GM12864 (cell line): Measurements from ENCODE around the gene MREG.

ENCODE experiments used
- DNase-seq: peaks from one replicate; pipeline ENCODE4 v3.0.0-alpha.2; 2011; ENCODE audit warnings: low read depth
- H3K4me3 ChIP-seq: 2 replicates; pipeline ENCODE4 v1.5.1; 2011; ENCODE audit warnings: mild to moderate bottlenecking, low read depth, low read length, control low read depth
- TF ChIP-seq, protein P1 (sequence below): IDR thresholded peaks from 2 replicates; pipeline ENCODE4 v1.5.1; 2011; ENCODE audit warnings: low read depth, mild to moderate bottlenecking, moderate library complexity, low read length, control low read depth, inconsistent platforms; ENCODE audit errors: missing control alignments

The MREG gene, protein sequence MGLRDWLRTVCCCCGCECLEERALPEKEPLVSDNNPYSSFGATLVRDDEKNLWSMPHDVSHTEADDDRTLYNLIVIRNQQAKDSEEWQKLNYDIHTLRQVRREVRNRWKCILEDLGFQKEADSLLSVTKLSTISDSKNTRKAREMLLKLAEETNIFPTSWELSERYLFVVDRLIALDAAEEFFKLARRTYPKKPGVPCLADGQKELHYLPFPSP

DNA sequence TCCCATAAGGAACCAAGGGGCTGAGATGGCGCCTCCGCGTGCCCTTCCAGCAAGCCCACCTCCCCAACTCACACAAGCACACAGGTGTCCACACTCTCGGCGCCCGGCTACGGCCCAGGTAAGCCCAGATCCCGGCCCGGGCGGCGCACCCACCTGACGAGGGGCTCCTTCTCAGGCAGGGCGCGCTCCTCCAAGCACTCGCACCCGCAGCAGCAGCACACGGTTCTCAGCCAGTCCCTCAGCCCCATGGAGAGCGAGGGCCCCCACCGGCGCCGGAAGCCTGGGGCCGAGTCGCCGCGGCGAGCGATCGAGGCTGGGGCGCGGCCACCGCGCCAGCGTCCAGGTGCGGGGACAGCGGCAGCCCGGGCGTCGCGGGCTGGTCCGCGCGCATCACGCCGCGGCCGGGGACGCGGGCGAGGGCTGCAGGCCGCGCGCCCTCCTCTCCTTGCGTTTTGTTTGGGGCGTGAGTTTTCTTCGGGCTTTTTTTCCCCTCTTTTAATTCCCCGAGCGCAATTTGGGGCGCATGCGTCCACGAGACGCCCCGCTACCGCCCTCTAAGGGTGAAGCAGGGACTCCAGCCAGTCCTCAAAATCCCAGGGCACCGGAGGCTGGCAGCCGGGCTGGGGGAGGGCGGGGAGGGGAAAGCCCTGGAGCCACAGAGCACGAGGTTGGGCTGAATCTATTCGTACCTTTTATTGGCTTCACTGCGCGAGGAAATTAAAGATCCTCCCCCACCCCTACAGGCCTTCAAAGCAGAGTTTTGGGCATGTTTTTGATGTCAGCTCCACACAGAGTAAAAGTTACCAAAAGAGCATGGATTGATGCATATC is at the start of gene MREG:
Gene MREG, minus strand, starts transcription at position 472 of the 830 bp plus-strand sequence. Its CDS starts 224 bp downstream, at position 248.
- TF ChIP-seq, protein P1, sequence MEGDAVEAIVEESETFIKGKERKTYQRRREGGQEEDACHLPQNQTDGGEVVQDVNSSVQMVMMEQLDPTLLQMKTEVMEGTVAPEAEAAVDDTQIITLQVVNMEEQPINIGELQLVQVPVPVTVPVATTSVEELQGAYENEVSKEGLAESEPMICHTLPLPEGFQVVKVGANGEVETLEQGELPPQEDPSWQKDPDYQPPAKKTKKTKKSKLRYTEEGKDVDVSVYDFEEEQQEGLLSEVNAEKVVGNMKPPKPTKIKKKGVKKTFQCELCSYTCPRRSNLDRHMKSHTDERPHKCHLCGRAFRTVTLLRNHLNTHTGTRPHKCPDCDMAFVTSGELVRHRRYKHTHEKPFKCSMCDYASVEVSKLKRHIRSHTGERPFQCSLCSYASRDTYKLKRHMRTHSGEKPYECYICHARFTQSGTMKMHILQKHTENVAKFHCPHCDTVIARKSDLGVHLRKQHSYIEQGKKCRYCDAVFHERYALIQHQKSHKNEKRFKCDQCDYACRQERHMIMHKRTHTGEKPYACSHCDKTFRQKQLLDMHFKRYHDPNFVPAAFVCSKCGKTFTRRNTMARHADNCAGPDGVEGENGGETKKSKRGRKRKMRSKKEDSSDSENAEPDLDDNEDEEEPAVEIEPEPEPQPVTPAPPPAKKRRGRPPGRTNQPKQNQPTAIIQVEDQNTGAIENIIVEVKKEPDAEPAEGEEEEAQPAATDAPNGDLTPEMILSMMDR: peak; percentile 77
- peak within 1 kb of the TSS; percentile 94 for H3K4me3 ChIP-seq
- no peak for DNase-seq

DNA sequence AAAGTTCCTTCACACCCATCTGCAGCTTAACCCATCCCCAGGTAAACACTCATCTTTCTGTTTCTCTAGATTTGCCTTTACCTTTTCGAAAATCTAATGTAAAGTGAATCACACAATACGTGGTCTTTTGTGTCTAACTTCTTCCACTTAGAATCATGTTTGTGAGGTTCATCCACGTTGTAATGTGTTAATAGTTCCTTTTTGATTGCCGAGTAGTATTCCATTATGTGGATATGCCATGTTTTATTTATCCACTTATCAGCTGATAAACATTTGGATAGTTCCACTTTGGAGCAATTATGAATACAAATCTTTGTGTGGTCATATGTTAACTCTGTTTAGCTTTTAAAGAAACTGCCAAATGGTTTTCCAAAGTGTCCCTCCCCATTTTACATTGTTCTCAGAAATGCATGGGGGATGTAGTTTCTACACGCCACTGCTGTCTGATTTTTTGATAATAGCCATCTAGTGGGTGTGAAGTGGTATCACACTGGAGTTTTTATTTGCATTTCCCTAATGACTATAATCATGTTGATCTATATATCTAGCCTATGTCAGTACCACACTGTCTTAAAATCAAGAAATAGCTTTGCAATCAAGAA is 46.0 kb upstream of the MREG start:
- no peak for DNase-seq
- TF ChIP-seq, protein P1: peak; percentile 45
- H3K4me3 ChIP-seq: no peak overlapping the region

DNA sequence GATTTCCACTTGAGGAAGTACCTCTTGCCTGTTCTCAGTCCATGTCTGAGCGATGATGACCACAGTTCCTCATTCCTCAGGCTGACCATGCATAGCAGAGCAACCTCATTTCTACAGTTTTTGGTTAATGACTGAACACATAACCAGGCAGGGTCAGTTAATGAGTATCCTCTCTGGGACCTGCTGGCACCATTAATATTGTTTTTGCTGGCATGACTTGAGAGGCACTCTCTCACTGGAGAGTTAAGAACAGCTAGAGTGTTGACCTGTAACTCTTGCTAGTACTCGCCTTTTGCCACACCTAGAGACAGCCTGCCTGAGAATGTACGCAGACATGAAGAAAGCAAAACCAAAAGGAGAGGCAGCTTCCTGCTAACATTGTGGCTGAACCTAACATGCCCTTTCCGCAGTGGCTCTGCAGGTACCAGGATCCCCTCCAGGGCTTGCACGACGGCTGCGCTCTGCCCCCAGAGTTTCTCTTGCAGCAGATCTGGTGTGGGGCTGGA is 44.4 kb upstream of the MREG start:
- peak; percentile 86 for DNase-seq

DNA sequence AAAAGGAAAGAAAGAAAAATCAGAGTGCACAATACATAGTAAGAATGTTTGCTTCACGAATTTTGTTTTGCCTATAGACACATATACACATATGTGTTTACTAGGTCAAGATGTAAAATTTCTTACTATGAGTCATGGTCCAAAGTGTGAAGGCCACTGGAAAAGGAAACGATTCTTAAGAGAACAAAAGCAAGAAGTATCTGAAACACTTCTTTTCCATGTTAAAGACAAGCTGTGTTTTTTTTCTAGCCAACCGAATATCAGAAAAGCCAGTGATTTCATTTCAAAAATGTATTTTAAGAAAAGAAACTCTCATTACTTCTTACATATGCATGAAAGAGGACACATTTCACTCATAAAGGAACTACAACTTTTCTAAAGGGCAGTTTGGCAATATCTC is 43.4 kb upstream of the MREG start:
- TF ChIP-seq, protein P1: no peak
- peak; percentile 42 for DNase-seq
- H3K4me3 ChIP-seq: no peak overlapping the region; the same call in 1 of the 2 replicates

More for the DNA sequence above, 44.4 kb upstream of the MREG start:
- H3K4me3 ChIP-seq: peak overlapping the region; percentile 18
- TF ChIP-seq, protein P1: no peak

DNA sequence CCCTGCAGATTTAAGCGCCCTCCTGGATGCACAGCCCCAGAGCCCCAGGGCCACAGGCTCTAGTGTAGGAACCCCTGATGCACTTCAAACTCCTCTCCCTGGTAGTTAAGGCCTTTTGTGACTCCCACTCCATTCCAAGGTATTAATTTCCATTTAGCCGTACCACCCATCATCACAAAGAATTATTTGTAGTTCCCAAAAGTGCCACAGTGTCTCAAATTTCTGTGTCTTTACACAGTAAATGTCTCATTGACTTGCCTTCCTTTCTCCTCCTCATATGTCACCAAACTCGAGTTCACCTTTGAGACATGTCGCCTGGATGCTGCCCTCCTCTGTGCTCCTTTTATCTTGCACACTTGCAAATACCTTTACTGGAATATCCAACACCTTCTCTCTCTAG is 42.3 kb upstream of the MREG start:
- DNase-seq: no peak
- TF ChIP-seq, protein P1: no peak
- no peak overlapping the region for H3K4me3 ChIP-seq

DNA sequence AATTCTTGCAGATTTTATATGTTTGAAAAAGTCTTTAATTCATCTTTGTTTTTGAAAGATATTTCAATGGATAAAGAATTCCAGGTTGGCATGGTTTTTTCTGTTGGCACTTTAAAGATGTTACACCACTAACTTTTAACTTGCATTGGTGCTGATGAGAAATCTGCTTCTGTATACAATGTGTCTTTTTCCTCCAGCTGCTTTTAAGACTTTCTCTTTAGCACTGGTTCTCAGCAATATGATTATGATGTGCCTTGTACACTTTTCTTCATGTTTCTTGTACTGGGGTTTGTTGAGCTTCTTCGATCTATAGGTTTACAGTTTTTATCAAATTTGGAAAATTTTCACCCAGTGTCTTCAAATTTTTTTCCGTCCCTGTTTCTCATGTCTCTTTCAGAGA is 39.1 kb upstream of the MREG start:
- TF ChIP-seq, protein P1: no peak
- DNase-seq: no peak
- H3K4me3 ChIP-seq: no peak overlapping the region
